D341Med (cell line): ENCODE results near the gene GNLY.
"Not testable (repeated sequence)": the region's sequence is repeated elsewhere in the genome, so short reads cannot be mapped to it uniquely, and the experiment has no call there.

Experiments used
- DNase-seq: peaks from one replicate; pipeline ENCODE4 v3.0.0; 2012; ENCODE audit warnings: low spot score

Gene GNLY

DNA sequence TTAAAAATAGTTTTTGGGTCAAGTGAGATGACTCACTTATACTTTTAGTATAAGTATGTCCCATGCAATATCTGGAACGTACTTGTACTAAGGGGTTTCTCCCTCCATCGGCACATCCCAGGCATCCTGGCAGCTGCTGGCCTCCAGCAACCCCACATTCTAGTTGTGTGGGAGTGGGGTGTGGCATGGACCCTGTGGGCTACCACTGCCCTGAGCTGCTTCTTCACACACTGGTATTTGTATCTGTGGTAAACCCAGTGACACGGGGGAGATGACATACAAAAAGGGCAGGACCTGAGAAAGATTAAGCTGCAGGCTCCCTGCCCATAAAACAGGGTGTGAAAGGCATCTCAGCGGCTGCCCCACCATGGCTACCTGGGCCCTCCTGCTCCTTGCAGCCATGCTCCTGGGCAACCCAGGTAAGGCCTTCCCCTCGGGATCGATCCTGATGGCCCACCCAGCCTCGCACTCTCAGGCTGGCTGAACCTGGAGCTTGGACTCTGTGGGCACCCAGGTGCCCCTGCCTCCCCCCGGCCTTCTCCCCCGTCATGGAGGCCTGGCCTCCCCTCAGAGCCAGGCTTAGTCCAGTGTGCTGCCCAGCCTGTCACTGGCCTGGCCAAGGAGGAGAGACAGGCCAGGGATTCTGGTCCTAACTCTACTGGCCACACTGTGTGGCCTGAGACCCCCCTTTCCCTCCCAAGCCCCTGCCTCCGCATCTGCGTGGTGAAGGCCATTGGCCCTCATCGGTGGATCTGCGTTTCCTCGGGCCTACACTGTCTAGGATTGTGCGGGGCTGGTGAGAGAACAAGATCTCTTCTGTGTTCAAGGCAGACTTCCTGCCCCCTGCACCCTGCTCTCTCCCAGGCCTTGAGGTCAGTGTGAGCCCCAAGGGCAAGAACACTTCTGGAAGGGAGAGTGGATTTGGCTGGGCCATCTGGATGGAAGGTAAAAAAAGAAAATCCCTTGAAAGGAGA lies at the start of gene GNLY:
Gene GNLY, plus strand, starts transcription at position 307 of the 974 bp plus-strand sequence. Its CDS starts 61 bp downstream, at position 368.
- no peak for DNase-seq

DNA sequence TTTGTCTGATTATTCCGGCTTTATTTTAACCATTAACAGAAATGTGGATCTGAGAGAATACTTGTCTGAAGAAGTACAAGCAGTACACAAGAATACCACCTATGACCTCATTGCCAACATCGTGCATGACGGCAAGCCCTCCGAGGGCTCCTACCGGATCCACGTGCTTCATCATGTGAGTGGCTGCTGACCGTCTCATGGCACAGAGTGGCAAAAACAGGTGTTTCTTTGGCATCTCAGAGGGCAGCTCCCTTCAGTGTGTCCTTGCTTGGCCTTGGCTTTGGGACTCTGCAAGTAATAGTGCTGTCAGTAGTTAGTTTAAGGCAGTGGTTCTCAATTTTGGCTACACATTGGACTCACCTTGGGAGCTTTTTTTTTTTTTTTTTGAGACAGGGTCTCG lies 49.2 kb upstream of the GNLY start:
- DNase-seq, result no peak

DNA sequence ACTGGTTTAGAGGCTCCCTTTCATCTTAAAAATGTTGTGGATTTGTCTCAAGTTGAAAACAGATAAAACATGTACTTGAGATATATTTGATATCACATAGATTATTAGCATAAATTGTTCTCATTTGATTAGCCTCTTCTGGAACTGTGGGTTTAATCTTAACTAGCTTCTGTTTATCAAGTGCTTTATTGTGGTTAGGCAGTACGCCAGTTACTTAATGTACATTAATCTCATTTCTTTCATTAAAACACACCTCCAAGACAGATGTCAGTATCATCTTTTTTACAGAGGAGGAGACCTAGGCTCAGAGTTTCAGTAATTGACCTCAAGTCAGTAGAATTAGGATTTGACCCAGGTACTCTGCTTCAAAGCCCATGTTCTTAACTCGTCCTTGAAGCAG lies 48.0 kb upstream of the GNLY start:
- DNase-seq, result no peak

DNA sequence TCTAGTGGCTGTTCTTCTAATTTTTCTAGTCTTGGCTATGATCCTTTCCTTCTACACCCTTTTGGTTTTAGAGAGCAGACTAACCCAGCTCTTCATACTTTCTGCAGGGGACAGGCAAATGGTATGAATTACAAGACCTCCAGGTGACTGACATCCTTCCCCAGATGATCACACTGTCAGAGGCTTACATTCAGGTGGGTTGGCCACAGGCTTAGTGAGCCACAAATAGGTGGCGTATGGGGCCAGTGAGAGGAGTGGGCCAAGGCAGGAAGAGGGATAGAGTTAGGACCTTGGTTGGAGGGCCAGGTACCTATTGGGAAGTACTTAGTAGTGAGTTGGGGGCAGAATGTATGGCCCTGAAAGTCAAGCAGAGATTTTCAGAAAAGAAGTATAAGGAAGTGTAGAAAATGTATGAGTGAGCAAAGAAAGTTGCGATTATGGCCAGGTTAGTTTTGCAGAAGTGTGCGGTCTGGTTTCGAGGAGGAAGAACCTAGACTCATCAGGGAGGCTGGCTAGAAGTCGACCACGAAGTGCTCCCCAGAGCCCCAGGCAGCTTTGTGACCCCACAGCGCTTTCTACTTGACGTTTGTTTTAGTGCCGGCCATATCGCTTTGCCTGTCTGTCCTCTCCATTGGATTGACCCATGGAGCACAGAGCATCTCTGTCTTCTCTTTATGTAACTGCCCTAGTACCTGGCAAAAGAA lies 46.2 kb upstream of the GNLY start:
- DNase-seq, result no peak

DNA sequence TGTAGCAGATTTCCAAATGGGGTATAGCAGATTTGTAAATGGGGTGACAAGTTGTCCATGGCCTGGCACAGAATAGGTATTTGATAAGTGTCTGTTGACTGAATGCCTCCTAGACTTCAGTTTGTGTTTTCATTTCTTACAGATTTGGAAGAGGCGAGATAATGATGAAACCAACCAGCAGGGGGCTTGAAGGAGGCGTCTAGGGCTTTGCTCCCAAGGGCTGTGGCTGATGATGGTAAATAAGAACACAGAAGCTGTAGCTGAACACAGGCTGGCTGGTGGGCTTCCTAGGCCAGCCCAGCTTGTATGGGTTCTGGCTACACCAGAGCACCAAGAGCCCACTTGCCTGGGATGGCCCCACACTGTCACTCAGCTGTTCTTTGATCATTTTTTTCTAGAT lies 45.5 kb upstream of the GNLY start:
- peak; percentile 67 for DNase-seq

DNA sequence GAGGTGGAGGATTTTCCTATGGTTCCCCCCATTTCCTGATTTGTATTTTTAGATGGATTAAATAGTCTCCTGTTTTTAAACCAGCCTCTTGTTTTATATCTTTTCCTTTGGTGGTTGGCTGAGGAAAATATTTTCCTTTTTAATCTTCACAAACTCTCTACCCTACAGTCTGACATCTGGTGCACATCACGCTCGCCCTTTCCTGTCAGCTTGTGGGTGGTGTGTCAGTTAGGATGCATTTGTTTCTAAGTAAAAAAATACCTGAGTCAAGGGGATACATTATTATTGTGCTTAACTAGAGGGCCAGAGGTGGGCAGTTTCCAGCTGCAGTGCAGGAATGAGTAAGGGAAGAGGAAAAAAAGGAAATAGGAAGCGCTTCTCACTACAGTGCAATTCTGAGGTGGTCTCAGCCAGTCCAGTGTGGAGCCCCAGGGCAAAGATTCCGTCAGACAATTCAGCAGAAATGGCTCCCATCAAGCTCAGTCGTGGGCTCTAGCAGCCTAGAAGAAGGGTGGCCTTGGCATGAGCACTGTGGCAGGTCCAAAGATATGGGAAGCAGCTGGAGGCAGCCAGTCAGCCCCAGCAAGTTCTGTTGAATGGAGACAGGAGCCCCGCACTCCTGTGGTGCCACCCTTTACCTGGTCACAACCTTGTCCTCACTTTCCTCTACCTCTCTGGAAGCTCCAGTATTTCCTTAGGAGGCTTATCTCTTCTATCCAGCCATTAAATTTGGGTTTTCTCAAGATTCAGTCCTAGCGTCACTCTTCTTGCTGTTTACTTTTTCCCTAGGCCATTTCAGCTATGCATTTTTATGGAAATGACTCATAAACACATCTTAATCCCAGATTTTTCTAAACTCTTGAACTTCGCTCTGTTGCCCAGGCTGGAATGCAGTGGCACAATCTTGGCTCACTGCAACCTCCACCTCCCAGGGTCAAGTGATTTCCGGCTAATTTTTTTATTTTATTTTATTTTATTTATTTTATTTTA lies 44.7 kb upstream of the GNLY start:
- no peak for DNase-seq

DNA sequence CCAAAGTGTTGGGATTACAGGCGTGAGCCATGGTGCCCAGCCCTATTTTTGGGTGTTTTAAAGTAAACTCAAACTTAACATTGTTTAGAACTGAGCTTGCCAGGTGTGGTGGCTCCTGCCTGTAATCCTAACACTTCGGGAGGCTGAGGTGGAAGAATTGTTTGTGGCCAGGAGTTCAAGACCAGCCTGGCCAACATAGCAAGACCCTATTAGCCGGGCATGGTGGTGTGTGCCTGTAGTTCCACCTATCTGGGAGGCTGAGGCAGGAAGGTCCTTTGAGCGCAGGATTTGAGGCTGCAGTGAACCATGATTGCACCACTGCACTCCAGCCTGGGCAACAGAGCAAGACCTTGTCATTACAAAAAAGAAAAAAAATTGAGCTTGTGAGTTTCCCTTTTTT lies 43.7 kb upstream of the GNLY start:
- no peak for DNase-seq

DNA sequence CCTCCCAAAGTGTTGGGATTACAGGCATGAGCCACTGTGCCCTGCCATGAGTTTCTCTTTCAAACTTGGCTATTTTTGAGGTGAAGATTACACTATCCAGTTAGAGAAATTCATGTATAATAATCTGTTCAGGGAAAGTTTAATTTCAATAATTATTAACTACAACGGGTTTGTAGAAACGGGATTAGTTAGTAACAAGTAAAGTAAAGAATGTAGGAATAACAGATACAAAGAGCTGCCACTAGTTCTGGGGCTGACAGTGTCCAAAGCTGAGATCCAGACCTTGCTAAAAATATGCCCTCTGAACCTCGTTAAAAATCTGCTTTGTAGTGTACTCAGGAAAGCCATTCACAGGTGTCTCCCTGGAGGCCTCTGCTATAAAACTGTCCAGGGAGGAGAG lies 43.1 kb upstream of the GNLY start:
- DNase-seq, result no peak

DNA sequence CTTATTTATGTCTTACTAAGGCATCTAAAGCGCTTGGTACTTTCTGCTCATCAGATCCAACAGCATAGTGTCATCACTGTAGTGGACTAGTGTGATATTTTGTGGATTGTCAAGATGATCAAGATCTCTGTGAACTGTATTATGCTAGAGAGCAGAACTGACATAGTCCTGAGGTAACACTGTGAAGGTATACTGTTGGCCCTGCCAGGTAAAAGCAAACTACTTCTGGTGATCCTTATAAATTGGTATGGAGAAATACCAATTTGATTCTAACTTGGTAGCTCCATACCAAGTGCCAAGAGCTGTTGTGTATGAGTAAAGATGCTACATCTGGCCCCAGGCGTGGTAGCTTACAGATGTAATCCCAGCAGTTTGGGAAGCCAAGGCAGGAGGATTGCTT lies 42.1 kb upstream of the GNLY start:
- no peak for DNase-seq

DNA sequence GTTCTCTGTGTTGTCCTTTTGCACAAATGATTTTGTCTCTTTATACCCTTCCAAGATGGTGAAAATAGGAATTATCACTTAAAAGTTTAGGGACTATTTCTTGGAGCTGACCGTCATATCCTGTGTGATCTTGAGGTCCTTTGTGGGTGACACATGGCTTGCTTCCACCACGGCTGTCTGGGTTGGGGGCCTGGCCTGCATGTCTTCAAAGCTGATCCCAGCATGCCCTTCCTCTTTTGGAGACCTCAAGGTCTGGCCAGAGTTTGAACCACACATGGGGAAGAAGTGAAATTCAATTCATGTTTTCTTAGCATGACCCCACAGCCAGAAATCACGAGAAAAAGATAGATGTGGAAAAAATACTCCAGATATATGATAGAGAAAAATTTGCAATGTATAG lies 40.2 kb upstream of the GNLY start:
- DNase-seq, result no peak

DNA sequence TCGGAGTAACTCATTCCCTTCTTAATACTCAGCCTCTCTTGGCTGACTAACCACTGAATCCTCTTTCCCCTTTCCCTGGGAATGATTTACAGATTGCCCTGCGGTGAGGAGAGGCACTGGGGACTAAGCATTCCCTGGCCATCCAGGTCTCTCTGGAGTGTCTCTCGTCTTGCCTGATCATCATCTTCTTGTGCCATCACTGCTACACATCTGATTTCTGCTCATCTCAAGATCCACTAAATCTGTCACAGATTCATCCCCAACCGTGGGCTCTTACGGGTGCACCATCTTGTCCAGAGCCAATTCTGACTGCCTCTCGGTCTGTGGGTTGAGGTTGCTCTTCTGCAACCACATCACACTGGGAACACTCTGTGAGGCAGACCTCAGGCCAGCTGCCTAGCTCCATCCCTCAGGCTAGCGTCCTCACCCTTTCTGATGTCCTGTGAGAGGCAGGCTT lies 38.2 kb upstream of the GNLY start:
- DNase-seq, result no peak

DNA sequence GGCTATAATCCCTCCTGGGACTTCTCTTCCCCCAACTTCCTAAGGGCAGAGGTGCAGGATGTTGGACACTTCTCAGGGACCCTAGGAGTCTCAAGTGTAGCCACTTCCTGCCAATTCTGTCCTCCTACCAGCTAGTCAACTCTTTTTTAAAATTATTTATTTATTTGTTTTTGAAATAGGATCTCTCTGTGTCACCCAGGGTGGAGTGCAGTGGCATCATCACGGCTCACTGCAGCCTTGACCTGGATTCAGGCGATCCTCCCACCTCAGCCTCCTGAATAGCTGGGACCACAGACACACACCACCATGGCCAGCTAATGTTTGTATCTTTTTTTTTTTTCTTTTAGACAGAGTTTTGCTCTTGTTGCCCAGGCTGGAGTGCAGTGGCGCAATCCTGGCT lies 37.7 kb upstream of the GNLY start:
- no peak for DNase-seq

DNA sequence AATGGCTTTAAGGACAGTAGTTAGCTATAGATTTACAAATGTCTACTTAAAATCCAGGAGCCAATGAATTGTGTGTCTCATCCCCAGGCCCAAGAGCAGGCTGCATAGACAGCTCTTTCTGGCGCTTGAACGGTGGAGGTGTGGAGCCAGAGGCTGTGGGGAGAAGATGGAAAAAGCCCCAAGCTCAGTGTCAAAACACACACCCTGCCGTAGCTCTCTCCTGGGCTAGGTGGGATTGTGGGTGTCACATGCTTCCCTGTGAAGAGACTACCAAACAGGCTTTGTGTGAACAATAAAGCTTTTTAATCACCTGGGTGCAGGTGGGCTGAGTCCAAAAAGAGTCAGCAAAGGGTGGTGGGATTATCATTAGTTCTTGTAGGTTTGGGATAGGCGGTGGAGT lies 36.8 kb upstream of the GNLY start:
- not testable (repeated sequence) for DNase-seq

DNA sequence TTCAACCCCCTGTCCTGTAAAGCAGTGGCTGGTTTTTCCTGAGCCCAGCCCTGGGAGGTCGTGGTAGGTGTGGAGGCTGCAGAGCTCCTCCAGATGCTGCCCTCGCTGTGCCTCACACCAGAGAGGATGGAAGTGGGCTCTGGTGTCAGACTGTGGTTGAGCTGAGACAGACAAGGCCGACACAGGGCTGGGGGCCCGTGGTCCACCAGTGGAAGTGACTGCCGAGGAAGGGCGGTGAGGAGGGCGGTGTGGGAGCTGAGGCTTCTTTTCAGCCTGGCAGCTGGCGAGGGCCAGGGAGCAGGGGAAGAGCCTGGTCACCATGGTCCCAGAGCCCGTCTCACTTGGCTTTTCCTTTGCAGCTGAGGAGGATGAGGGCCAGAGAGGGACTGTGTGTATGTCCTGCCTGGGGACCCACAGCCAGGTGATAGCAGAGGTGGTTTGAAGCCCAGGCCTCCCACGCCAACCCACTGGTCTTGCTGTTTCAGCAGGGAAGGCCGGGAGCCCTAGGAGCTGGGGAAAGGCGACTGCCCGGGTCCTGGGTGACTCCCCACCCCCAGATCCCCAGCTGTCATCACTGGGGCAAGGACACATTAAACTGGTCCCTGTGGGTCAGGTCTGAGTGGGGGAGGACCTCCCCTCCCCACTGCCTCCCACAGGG lies 34.7 kb upstream of the GNLY start:
- no peak for DNase-seq

DNA sequence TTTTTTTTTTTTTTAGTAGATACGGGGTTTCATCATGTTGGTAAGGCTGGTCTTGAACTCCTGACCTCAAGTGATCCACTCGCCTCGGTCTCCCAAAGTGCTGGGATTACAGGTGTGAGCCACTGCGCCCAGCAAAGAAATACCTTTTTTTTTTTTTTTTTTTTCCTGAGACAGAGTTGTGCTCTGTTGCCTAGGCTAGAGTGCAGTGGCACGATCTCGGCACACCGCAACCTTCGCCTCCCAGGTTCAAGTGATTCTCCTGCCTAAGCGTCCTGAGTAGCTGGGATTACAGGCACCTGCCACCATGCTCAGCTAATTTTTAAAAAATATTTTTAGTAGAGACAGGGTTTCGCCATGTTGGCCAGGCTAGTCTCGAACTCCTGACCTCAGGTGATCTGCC lies 33.9 kb upstream of the GNLY start:
- DNase-seq, result not testable (repeated sequence)

DNA sequence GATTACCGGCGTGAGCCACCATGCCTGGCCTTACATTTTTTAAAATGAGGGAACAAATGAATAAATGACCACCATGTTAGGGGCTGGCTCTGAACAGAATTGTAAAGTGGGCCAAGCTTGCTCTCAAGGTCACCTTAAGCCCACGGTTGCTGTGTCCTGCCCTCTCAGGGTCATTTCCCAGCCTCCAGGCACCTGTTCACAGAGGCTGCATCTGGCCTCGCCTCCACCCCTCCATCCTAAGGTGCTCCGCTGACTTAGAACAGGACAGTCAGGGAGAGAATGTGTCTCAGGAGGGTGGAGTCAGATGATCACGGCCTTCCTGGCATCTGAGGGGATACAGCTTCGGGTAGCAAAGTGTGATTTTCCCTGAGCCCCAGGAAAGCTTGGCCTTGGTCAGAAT lies 33.4 kb upstream of the GNLY start:
- no peak for DNase-seq

DNA sequence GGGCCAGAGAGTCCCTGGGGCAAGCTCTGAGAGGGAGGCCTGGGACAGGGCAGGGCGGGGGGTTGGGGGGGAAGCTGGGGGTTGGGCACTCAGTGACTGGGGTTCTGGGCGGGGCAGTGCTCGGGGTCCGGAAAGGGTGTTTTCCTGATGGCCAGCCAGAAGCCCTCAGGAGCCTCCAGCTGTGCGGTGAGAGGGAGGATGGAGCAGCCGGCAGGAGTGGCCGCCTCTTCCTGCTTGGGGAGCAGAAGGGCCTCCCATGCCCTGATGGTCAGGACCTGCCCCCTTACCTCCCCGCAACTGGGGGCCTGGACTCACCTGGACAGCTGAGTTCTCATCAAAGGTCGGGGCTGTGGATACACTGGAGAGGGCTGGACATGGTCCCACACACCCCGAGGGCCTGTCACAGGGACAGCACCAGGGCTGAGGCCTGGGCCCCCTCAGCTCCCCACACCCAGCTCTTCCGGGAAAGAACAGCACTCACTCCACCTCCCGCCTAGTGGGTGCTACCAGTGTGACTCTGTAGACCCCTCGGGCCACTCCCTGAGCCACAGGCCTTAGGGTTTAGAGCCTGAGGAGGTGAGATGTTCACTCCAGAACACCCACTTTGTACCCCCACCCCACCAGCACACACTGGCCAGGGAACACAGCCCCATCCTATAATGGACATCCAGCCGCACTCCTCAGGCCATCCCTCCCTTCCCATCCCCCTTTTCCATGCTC lies 32.9 kb upstream of the GNLY start:
- DNase-seq, result no peak

DNA sequence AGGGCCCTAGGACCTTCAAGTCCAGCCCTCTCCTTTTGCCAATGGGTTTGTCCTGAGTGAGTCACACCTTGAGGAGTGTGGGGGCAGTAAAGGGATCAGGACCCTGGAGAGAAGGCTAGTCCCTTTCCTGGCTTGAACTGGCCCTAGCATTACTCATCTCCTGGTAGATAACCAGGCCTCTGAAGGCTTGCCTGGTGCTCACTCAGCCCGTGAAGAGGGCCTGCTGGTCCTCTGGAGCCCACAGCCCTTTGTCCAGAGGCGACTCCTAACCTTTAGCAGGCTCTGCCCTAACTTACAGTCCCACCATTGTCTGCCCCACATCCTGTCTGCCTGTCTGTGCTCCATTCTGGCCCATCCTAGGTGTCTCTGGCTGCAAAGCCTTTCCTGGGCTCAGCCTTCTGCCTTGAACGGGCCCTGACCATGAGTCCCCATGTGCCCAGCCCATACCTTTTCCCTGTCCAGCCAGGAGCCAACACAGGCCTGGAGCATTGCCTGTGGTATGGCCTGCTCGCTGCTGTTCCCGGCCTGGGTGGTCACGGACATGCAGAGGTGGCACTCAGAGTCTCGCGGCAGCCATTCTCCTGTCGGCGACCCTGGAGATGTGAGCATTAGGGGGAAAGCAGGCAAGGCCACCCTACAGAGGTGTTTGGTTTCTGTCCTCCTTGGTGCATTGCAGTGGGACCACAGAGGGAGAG lies 31.1 kb upstream of the GNLY start:
- no peak for DNase-seq

DNA sequence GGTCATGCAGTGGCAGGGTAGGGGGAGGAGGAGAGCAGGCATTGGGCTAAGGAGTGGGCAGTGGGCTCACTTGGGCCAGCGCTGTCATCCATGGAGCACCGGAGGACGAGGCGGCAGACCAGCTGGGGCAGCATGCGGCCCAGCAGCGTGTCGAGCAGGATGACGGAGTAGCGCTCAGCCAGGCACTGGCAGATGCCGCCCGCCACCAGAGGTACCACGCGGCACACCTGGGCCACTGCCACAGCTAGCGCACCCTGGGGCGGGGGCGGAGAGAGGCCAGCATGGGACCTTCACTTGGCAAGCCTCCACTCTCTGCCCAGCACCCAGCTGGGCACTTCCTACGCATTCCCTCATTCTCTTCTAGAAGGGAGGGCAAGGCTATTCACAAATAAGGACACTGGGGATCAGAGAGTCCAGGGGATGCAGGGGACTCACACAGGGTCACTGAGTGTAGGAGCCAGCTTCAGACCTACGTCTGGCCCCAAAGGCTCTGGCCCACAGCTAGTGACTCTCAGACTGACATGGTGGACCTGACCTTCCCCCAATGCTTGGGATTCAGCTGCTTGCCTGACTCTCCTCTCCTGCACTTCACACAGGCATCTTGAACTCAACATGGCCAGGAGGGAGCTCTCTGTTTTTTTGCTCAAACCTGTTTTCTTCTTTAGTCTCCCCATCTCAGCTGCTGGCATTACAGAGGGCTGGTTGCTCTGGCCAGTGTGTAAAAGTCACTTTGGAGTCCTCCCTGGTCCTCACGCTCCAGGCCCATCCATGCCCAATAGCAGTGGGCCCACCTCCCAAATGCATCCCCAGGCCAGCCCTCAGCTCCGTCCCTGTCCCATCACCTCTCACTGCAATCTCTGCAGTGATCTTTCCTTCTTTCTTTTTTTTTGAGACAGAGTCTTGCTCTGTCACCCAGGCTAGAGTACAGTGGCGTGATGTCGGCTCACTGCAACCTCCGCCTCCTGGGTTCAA lies 30.3 kb upstream of the GNLY start:
- DNase-seq, result no peak
